Stimulated activated CD4-positive, alpha-beta T cell treated with anti-CD3 and anti-CD28 coated beads, Interleukin-12 subunit alpha, Interleukin-12 subunit beta, amount 100 ng/mL, for 24 hours (primary cell): ENCODE data around the gene GBX1.

Experiments
- DNase-seq, 2 experiments: peaks; one replicate each; pipeline ENCODE4 v3.0.0-alpha.2; 2020; ENCODE audit warnings: low read depth in 2 of 2

GBX1 gene

DNA sequence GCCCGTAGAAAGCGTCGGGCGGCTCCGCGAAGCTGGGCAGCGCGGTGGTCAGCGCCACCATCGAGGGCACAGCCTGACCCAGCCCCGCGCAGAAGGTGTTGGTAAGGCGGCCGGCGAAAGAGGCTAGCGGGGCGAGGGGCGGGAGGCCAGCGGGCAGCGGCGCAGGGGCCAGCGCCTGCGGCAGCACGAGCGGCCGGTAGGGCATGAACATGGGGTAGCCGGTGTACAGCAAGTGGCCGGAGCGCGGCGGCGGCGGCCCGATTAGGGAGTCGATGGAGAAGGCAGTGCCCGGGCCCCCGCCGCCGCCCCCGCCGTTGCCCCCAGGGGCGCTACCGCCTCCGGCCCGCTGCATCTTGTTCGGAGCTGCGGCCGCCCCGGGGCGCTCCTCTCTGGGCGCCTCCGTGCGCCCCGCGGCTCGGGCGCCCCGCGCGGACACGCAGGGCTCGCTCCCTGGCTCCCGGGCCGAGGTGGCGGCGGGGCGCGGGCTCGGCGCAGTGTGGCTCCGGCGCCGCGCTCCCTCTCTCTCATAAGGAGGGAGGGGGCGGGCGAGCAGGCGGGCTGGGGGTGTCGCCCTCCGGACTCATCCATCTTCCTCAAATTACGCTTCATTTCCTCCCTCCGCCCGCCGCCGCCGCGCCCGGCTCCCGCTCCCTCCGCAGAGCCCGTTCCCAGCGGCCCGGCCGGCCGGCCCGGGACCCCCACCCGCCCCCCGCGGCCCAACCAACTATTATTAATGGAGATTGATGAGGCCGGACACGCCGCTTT, at the start of gene GBX1:
Gene GBX1 (minus strand): TSS at position 498 of the 765 bp plus-strand sequence. CDS start 146 bp downstream, at position 352.
- no peak for DNase-seq

- no peak for DNase-seq
These were observed 47.9 kb upstream of the GBX1 start for GRCh38 chr7:151215396-151215795.

- DNase-seq: no peak
These were observed 46.3 kb upstream of the GBX1 start for GRCh38 chr7:151213826-151214225.

DNA sequence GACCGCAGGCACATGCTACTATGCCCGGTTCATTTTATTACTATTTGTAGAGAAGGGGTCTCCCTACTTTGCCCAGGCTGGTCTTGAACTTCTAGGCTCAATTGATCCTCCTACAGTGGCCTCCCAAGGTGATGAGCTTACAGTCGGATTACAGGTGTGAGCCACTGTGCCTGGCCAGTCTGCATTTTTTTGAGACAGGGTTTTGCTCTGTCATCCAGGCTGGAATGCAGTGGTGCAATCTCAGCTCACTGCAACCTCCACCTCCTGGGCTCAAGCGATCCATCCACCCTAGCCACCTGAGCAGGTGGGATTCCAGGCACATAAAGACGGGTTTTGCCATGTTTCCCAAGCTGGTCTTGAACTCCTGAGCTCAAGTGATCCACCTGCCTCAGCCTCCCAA, 45.1 kb upstream of the GBX1 start:
- DNase-seq: no peak

- no peak for DNase-seq
These were observed 43.8 kb upstream of the GBX1 start for GRCh38 chr7:151211155-151211772.

- no peak for DNase-seq
These were observed 42.8 kb upstream of the GBX1 start, which contains the start of gene H2BK1 for GRCh38 chr7:151210087-151210854. Gene H2BK1, minus strand, starts transcription at chr7:151210488. Its CDS starts 170 bp downstream, at chr7:151210318.

GRCh38 chr7:151209588-151209987, 42.1 kb upstream of the GBX1 start:
- DNase-seq: no peak

- DNase-seq: no peak
These were observed 40.9 kb upstream of the GBX1 start for GRCh38 chr7:151208253-151208862.

GRCh38 chr7:151207804-151208203, 40.3 kb upstream of the GBX1 start:
- no peak for DNase-seq

DNA sequence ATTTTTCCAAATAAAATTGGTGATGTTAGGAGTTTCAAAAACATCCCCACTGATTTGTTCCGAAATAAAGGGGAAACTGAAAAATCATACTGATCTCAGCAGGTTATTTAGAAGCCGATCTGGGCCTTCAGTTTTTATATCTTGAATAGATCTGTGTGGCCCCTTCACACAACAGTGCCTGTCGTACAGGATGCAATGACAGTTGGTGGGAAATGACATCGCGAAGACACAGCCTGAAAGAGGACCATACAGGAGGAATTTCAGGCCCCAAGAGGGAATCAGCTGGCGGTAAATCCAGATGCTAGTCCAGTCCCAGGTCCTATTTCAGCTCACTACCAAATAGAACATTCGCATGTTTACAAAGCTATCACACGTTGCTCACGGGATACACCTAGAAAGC, 39.8 kb upstream of the GBX1 start:
- no peak for DNase-seq

DNA sequence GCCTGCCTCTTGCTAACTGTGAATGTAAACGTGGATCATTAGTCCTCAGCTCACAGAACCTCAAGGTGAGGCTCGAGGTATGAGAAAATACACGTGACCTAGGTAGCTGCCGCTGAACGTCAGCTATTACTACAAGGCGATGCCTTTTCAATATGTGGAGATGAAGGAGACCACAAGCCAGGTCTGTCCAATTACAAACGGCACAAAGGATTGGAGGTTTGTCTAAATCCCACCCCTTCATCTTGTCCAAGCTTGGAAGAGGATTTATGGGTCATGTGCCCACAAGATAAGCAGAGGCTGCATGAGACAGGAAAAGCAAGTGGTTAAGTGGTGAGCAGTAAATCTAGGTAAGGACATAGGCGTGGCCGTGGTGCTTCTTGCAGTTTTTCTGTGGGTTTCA, 39.4 kb upstream of the GBX1 start:
- no peak for DNase-seq

- no peak for DNase-seq
These were observed 38.2 kb upstream of the GBX1 start for GRCh38 chr7:151205730-151206129.

DNA sequence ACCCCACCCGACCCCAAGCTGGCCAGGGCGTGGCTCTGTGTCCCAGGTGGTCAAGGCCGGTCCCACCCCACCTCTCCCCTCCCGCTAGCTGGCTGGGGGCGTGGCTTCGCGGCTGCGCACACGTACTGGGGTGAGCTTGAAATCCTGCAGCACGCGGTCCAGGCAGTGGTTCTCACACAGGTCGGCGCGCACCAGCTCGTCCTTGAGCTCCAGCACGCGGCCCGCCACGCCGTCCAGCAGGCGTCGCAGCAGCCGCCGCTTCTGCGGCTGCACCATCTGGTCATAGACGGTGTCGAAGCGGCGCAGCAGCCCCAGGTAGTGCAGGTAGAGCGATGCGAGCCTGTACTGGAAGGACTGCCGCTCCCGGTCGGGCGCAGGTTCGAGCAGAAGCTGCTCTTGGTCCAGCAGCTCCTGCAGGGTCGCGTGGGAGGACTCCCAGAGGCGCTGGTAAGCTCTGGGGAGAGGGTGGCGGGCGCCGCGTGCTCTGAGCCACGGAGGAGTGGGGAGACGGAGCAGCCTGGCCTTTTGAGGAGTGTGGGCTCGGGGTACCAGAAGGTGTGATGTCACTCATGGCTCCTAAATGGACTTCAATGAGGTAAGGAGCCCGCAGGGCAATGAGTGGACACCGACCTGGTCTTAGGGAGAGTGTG, 37.0 kb upstream of the GBX1 start:
- DNase-seq: no peak

DNA sequence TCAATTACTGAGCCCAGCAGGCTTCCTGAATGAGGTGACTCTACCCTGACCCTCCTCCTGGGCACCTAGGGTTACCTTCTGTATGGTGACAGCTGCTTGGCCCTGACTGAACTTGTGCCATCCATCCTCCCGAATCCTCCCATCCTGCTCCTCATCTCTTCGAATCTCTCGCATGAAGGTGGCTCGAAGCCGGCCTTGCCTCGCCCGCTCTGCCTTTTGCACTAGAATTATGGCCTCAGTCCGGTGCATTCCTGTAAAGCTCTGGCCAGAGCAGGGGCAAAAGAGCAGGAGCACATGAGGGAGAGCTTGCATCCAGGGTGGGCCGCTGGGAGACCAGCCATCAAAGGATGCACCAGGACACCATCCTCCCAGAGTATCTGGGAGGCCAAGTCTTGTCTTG, 35.3 kb upstream of the GBX1 start:
- DNase-seq: no peak

- DNase-seq: no peak
These were observed 34.3 kb upstream of the GBX1 start for GRCh38 chr7:151201751-151202150.

- DNase-seq: no peak
These were observed 33.9 kb upstream of the GBX1 start for GRCh38 chr7:151201344-151201743.

DNA sequence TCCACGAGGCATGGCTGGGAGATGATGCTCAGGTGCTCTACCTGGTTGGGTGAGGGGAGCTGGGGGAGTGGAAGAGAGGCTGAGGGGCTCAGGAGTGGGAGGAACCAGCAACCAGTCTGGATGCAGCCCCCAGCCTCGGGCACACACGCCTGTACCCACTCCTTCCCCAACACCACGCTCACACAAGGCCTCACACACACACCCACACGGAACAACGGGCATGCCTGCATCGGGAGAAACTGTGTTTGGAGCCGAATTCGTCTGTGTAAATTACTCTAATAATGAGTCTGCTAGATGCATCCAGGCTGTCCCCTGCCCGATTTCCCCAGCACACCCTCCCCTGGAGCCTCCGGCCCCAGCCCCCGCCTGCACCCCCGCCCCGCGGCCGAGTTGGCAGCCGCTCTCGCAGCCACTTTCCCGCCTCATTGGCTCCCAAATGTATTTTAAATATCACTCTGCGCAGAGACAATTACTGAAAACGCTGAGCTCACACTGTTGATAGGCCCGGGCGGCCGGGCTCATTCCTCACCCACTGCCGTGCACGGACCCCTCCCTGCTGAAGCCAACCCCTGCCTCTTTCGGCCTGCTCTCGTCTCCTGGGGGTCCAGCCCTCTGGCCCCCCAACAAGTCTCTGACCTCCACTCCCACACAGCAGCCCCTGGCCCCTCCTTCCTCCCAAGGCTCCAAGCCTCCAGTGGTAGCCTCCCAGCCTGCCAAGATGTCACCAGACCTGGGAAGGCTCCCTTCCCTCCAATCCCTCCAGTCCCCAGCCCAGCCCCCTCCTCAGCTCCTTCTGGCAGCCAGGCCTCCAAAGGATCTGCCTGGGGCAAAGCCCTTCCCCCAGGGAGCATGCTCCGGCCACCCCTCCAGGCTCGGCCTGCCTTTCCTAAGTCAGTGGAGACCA, 31.7 kb upstream of the GBX1 start:
- no peak for DNase-seq

DNA sequence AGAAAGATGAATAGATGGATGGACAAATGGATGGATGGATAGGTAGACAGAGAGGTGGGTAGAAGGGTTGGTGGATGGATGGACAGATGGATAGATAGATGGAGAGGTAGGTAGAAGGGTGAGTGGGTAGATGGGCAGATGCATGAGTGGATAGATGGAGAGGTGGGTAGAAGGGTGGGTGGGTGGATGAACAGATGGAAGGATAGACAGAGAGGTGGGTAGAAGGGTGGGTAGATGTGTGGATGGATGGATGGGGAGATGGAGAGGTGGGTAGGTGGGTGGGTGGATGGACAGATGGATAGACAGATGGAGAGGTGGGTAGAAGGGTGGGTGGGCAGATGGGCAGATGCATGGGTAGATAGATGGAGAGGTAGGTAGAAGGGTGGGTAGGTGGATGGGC, 30.4 kb upstream of the GBX1 start:
- DNase-seq: no peak

DNA sequence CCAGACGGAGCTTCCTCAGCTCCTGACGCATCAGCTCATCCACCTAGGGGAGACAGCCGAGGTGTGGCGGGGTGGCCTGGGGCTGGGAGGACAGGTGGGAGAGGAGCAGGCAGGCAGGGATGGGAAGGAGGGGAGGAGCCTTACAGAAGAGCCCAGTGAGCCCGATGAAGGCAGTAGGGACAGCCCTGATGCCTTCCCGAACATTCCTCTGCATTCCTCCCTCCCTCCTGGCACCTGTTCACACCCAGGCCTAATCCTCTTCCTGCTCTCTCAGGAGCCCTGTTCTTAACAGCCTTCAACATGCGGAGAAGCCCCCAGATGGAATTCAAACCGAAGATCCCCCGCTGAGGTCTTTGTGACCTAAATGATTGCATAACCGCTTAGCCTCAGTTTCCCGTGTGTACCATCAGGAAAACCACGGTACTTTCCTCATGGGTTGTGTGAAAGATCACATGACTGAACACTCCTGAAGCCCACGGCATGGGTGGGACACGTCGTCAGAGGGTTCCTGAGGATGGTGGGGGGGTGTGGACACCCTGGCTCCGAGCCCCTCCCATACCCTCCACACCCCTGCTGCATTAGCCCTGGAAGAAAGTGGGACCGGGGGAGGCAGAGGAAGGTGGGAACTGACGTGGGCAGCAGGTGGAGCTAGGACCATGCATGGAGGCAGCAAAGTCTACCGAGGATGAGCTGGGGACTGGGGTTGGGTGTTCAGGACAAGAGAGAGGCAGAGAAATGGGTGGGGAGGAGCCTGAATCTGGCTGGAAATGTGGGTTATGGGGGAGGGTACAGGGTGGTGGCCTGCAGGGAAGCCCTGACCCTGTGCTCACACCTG, 28.3 kb upstream of the GBX1 start:
- no peak for DNase-seq

- no peak for DNase-seq
These were observed 26.7 kb upstream of the GBX1 start for GRCh38 chr7:151194188-151194587.
